GM12878 (cell line): Measurements from ENCODE around the gene TSTD2. TPM values are rescaled to one million over a fixed set of nuclear protein-coding genes. Genes with fewer than 3 reads are reported as not detected.

Experiments
- ATAC-seq: fragments of 200-7000 bp; cut with Tn5 transposase; 3 replicates; pipeline ENCODE4 v1.9.1; 2020; ENCODE audit warnings: mild to moderate bottlenecking, moderate library complexity
- BruUV-seq: library from RNA; stranded (reverse); fragments of 400-500 nt; replicated peaks from 2 replicates; lab custom pipeline; 2021; lab: Mats Ljungman, UMichigan
- CTCF ChIA-PET: fragments of 300-600 bp; sonication (Branson Sonifier 250); formaldehyde crosslinking; extraction: SDS; loops from one replicate; lab custom pipeline; 2021; ENCODE audit warnings: inconsistent platforms; lab: Yijun Ruan, JAX
- POLR2A ChIA-PET: fragments of 350-600 bp; formaldehyde crosslinking; extraction: SDS; loops from one replicate; lab custom pipeline; 2021; ENCODE audit warnings: inconsistent platforms; lab: Charles Lee
- RAD21 ChIA-PET: fragments of 300-600 bp; sonication (Branson Sonifier 250); formaldehyde crosslinking; loops from one replicate; lab custom pipeline; 2023; ENCODE audit warnings: antibody characterized with exemption; ENCODE audit not compliant: unreplicated experiment; lab: Charles Lee
- SMC1A ChIA-PET: fragments of 300-600 bp; sonication (Branson Sonifier 250); formaldehyde crosslinking; loops from one replicate; lab custom pipeline; 2023; ENCODE audit not compliant: unreplicated experiment, uncharacterized antibody; lab: Charles Lee
- DNase-seq: peaks from one replicate; pipeline ENCODE4 v3.0.0-alpha.2; 2011; ENCODE audit warnings: low read depth, low spot score
- FAIRE-seq: peaks from 3 replicates; lab custom pipeline; 2011; peaks lifted over from hg19 to GRCh38; lab: Jason Lieb, UNC
- H2AFZ ChIP-seq: 2 replicates; pipeline ENCODE4 v1.6.0; 2011; ENCODE audit warnings: low read depth, low read length, control low read depth; ENCODE audit not compliant: control insufficient read depth
- H3K27ac ChIP-seq: 2 replicates; pipeline ENCODE4 v1.5.1; 2011; ENCODE audit warnings: control low read depth; ENCODE audit not compliant: control insufficient read depth, insufficient read depth
- H3K27me3 ChIP-seq, 2 experiments: replicated peaks in 1 of 2; 2 replicates each; pipeline versions ENCODE4 v1.6.0 to v1.6.1; 2011; ENCODE audit warnings: low read length in 1 of 2; ENCODE audit not compliant: control insufficient read depth in 2 of 2, insufficient read depth in 2 of 2
- H3K36me3 ChIP-seq, 2 experiments: 2 replicates each; pipeline ENCODE4 v1.5.1; 2011; ENCODE audit warnings: low read length in 1 of 2; ENCODE audit not compliant: control insufficient read depth in 2 of 2, insufficient read depth in 2 of 2
- H3K4me1 ChIP-seq: 2 replicates; pipeline ENCODE4 v1.6.1; 2011; ENCODE audit warnings: mild to moderate bottlenecking, low read length, moderate library complexity, mixed read lengths; ENCODE audit not compliant: control insufficient read depth, insufficient read depth
- H3K4me2 ChIP-seq: 2 replicates; pipeline ENCODE4 v1.6.0; 2011; ENCODE audit warnings: control low read depth; ENCODE audit not compliant: control insufficient read depth, insufficient read depth
- H3K4me3 ChIP-seq: fragments of 200-600 bp; sonication (generic); 2 replicates; pipeline ENCODE4 v1.5.1; 2016
- H3K79me2 ChIP-seq: 2 replicates; pipeline ENCODE4 v1.6.0; 2011; ENCODE audit warnings: low read length; ENCODE audit not compliant: control insufficient read depth, insufficient read depth
- H3K9ac ChIP-seq: 2 replicates; pipeline ENCODE4 v1.8.0; 2011; ENCODE audit warnings: low read length, control low read depth, mixed read lengths; ENCODE audit not compliant: control insufficient read depth, insufficient read depth
- H3K9me3 ChIP-seq: replicated peaks from 3 replicates; pipeline ENCODE4 v1.5.1; 2011; ENCODE audit warnings: mild to moderate bottlenecking, low read length; ENCODE audit not compliant: control insufficient read depth, insufficient read depth
- H4K20me1 ChIP-seq: 2 replicates; pipeline ENCODE4 v1.6.0; 2011; ENCODE audit not compliant: control insufficient read depth, insufficient read depth
- BHLHE40 ChIP-seq, 2 experiments: fragments of 450-650 bp in 1 of 2; IDR thresholded peaks; 2 replicates each; pipeline ENCODE4 v1.6.1; 2011 to 2017; ENCODE audit warnings: low read depth in 2 of 2, borderline replicate concordance in 1 of 2, improper control_type of control experiment in 1 of 2, low read length in 1 of 2, mild to moderate bottlenecking in 1 of 2
- BMI1 ChIP-seq: fragments of 450-650 bp; IDR thresholded peaks from 2 replicates; pipeline ENCODE4 v1.6.1; 2016; ENCODE audit warnings: mild to moderate bottlenecking, moderate library complexity, borderline replicate concordance
- CEBPB ChIP-seq, 2 experiments: fragments of 150-350 bp in 1 of 2; IDR thresholded peaks; 2 replicates each; pipeline ENCODE4 v1.6.1; 2012 to 2014; ENCODE audit warnings: low read depth in 2 of 2, low read length in 2 of 2, borderline replicate concordance in 1 of 2, inconsistent platforms in 1 of 2
- CREB1 ChIP-seq: IDR thresholded peaks from 2 replicates; pipeline ENCODE4 v1.6.1; 2012; ENCODE audit warnings: low read depth, mild to moderate bottlenecking, inconsistent platforms
- CTCF ChIP-seq, 3 experiments: IDR thresholded peaks in 2 of 3; conservative IDR thresholded peaks in 1 of 3; 2 replicates each; pipeline ENCODE4 v1.5.1; 2011; ENCODE audit warnings: low read depth in 3 of 3, low read length in 3 of 3, mild to moderate bottlenecking in 3 of 3, control low read depth in 2 of 3, moderate library complexity in 2 of 3, inconsistent platforms in 1 of 3, mixed read lengths in 1 of 3; ENCODE audit not compliant: control insufficient read depth in 2 of 3, insufficient read depth in 1 of 3; ENCODE audit errors: extremely low read depth in 1 of 3
- FOS ChIP-seq: IDR thresholded peaks from 3 replicates; pipeline ENCODE4 v1.6.1; 2011; ENCODE audit warnings: borderline replicate concordance; ENCODE audit not compliant: insufficient read length; ENCODE audit errors: extremely low read depth
- HDGF ChIP-seq: fragments of 450-650 bp; IDR thresholded peaks from 2 replicates; pipeline ENCODE4 v1.6.1; 2016; ENCODE audit warnings: antibody characterized with exemption
- IRF4 ChIP-seq: IDR thresholded peaks from 2 replicates; pipeline ENCODE4 v1.6.1; 2011; ENCODE audit warnings: low read depth, low read length
- MTA3 ChIP-seq: IDR thresholded peaks from 2 replicates; pipeline ENCODE4 v1.6.1; 2012; ENCODE audit warnings: low read length, inconsistent platforms, borderline replicate concordance
- NFYB ChIP-seq: IDR thresholded peaks from 2 replicates; pipeline ENCODE4 v1.6.1; 2011; ENCODE audit warnings: low read depth, mild to moderate bottlenecking, low read length, improper control_type of control experiment, moderate library complexity; ENCODE audit not compliant: insufficient read depth
- PKNOX1 ChIP-seq: fragments of 450-650 bp; IDR thresholded peaks from 2 replicates; pipeline ENCODE4 v1.6.1; 2016; ENCODE audit warnings: mild to moderate bottlenecking
- POLR2A ChIP-seq: IDR thresholded peaks from 2 replicates; pipeline ENCODE4 v1.6.1; 2011; ENCODE audit warnings: low read depth, mild to moderate bottlenecking, low read length
- RAD21 ChIP-seq: IDR thresholded peaks from 2 replicates; pipeline ENCODE4 v1.6.1; 2011; ENCODE audit warnings: mild to moderate bottlenecking, low read depth, low read length, moderate library complexity; ENCODE audit not compliant: insufficient read depth
- RELB ChIP-seq: fragments of 450-650 bp; IDR thresholded peaks from 2 replicates; pipeline ENCODE4 v1.6.1; 2017; ENCODE audit warnings: low read depth, mild to moderate bottlenecking, moderate library complexity
- SKIL ChIP-seq: fragments of 450-650 bp; IDR thresholded peaks from 2 replicates; pipeline ENCODE4 v1.6.1; 2017; ENCODE audit warnings: mild to moderate bottlenecking, low read depth, inconsistent platforms; ENCODE audit not compliant: poor library complexity, severe bottlenecking
- SMAD5 ChIP-seq: IDR thresholded peaks from 2 replicates; pipeline ENCODE4 v1.6.1; 2016; ENCODE audit warnings: antibody characterized with exemption, low read depth
- SREBF1 ChIP-seq: IDR thresholded peaks from 2 replicates; pipeline ENCODE4 v1.6.1; 2012; ENCODE audit warnings: mild to moderate bottlenecking, low read length
- ZZZ3 ChIP-seq: IDR thresholded peaks from 2 replicates; pipeline ENCODE4 v1.6.1; 2011; ENCODE audit warnings: low read depth; ENCODE audit not compliant: control insufficient read depth, insufficient read length
- WGBS: methylation state at CpG from one replicate; pipeline ENCODE4 v1.1.6; 2016; ENCODE audit warnings: low lambda C conversion rate; ENCODE audit not compliant: insufficient replicate concordance, insufficient coverage; ENCODE audit errors: missing lambda C conversion rate; 5-methylcytosine and 5-hydroxymethylcytosine counted together
- in situ Hi-C: fragments of 300-500 bp; cut with MboI; formaldehyde crosslinking; loops from 9 replicates; pipeline ENCODE4 v1.14.3; 2018; ENCODE audit warnings: mixed read lengths
- intact Hi-C: fragments of 100-400 bp; cut with micrococcal nuclease; formaldehyde crosslinking; loops from one replicate; pipeline ENCODE4 v1.14.2; 2022; ENCODE audit not compliant: unreplicated experiment
- polyA plus RNA-seq, 11 experiments: library from polyadenylated mRNA; depleted of rRNA in 4 of 11; unstranded in 6 of 11; stranded (reverse) in 5 of 11; fragments of >200 nt; fragmentation: Nextera tagmentation in 4 of 11; fragmentation: Illumina TruSeq in 1 of 11; extraction: Ambion mirVana in 4 of 11; extraction: Trizol in 1 of 11; gene quantifications; 1 replicate in 1 of 11; 2 replicates in 10 of 11; pipeline versions ENCODE4 v1.2.1 to v1.2.3, GENCODE V29; 2011 to 2016; ENCODE audit warnings: inconsistent platforms in 2 of 11, missing spikeins in 2 of 11, low read depth in 1 of 11
- total RNA-seq, 4 experiments: library from RNA; depleted of rRNA in 3 of 4; stranded (reverse); fragments of >200 nt in 3 of 4; fragmentation: Illumina TruSeq in 1 of 4; extraction: Trizol in 1 of 4; gene quantifications; 2 replicates each; pipeline versions ENCODE4 v1.2.1 to v1.2.3, GENCODE V29; 2013 to 2021

Gene TSTD2
- total and polyA plus RNA-seq, 10 of the 15 experiments (the other 5 are each of a cell fraction or from before 2014, with no cell fraction given) = 5.0 to 30.6 (median 14.1) TPM

GRCh38 chr9:97555164-97555563 is 78.0 kb downstream of the TSTD2 start:
- ATAC-seq (no peak), DNase-seq (no peak), FAIRE-seq (no peak)
- in situ Hi-C loops (no loop called here), intact Hi-C loops (no loop called here)
- no peak overlapping the region for H3K27ac ChIP-seq
- ChIA-PET CTCF (no interaction called here), RAD21 (no interaction called here), POLR2A (no interaction called here), SMC1A (no interaction called here)
- H3K79me2 ChIP-seq = no peaks in the 10 kb centered on the region; the same call in 1 of the 2 replicates
- no peak overlapping the region for H2AFZ ChIP-seq
- peaks cover 0 to 6% of the 10 kb centered on the region in 2 experiments; a peak in 3 of 4 replicates for H3K36me3 ChIP-seq
- BruUV-seq = no TSS peak
- WGBS = 85% methylated on average over 15 of the region's 15 CpGs
- H3K9ac ChIP-seq = no peak overlapping the region
- no peaks in the 10 kb centered on the region for H4K20me1 ChIP-seq
- H3K27me3 ChIP-seq = no peaks in the 10 kb centered on the region
- H3K4me1 ChIP-seq = peaks cover 26% of the 10 kb centered on the region
- no peak overlapping the region for H3K4me3 ChIP-seq
- no peaks in the 10 kb centered on the region for H3K9me3 ChIP-seq
- TF ChIP-seq RELB = no peak
- TF ChIP-seq HDGF = no peak
- no peak for TF ChIP-seq MTA3
- no peak for TF ChIP-seq ZZZ3
- no peak for TF ChIP-seq CEBPB (IDR thresholded peaks at IDR 0.05; ENCODE audit: borderline replicate concordance in 1 of 2, low read depth in 2 of 2, low read length in 2 of 2)
- TF ChIP-seq IRF4 = no peak
- TF ChIP-seq SMAD5 = no peak
- no peak for TF ChIP-seq CREB1
- TF ChIP-seq SKIL = no peak
- TF ChIP-seq FOS = no peak
- TF ChIP-seq SREBF1 = no peak
- TF ChIP-seq PKNOX1 = no peak
- no peak for TF ChIP-seq BHLHE40 (IDR thresholded peaks at IDR 0.05; ENCODE audit: borderline replicate concordance in 1 of 2, low read depth in 2 of 2, low read length in 1 of 2)
- TF ChIP-seq BMI1 = no peak
- no peak for TF ChIP-seq RAD21
- TF ChIP-seq NFYB = no peak
- no peak for TF ChIP-seq CTCF (IDR thresholded peaks at IDR 0.05 in 2 of 3, conservative IDR thresholded peaks at IDR 0.05 in 1 of 3; ENCODE audit: control insufficient read depth in 2 of 3, extremely low read depth in 1 of 3, insufficient read depth in 1 of 3, low read depth in 3 of 3, low read length in 3 of 3)
- no peak for TF ChIP-seq POLR2A
- no peak overlapping the region for H3K4me2 ChIP-seq
